Measurements from ENCODE around the gene ITPR2.

ITPR2 gene

GRCh38 chr12:26599096-26599695 lies 233.8 kb downstream of the ITPR2 start:
- no peak for DNase-seq (ENCODE audit: insufficient read length, low spot score)
- no peak for FAIRE-seq
- no peak for TF ChIP-seq POLR2A (IDR thresholded peaks at IDR 0.05; ENCODE audit: low read depth, low read length)
- no peak for TF ChIP-seq PAX5 (IDR thresholded peaks at IDR 0.05; ENCODE audit: insufficient read depth, low read length, severe bottlenecking)
- TF ChIP-seq POU2F2 (IDR thresholded peaks at IDR 0.05; ENCODE audit: low read depth, low read length), result no peak
- TF ChIP-seq POLR2AphosphoS5 (IDR thresholded peaks at IDR 0.05; ENCODE audit: low read depth, low read length), result no peak
- TF ChIP-seq TAF1 (IDR thresholded peaks at IDR 0.05; ENCODE audit: low read depth, low read length), result no peak
- no peak for TF ChIP-seq SPI1 (IDR thresholded peaks at IDR 0.05; ENCODE audit: low read depth, low read length)

GRCh38 chr12:26595806-26596205 lies 237.2 kb downstream of the ITPR2 start:
- FAIRE-seq (no peak), DNase-seq (ENCODE audit: insufficient read length, low spot score) (no peak)
- no peak for TF ChIP-seq POLR2AphosphoS5 (IDR thresholded peaks at IDR 0.05; ENCODE audit: low read depth, low read length)
- TF ChIP-seq TAF1 (IDR thresholded peaks at IDR 0.05; ENCODE audit: low read depth, low read length), result no peak
- no peak for TF ChIP-seq SPI1 (IDR thresholded peaks at IDR 0.05; ENCODE audit: low read depth, low read length)
- no peak for TF ChIP-seq POU2F2 (IDR thresholded peaks at IDR 0.05; ENCODE audit: low read depth, low read length)
- no peak for TF ChIP-seq PAX5 (IDR thresholded peaks at IDR 0.05; ENCODE audit: insufficient read depth, low read length, severe bottlenecking)
- TF ChIP-seq POLR2A (IDR thresholded peaks at IDR 0.05; ENCODE audit: low read depth, low read length), result no peak

- DNase-seq (ENCODE audit: insufficient read length, low spot score) (no peak), FAIRE-seq (no peak)
- TF ChIP-seq POLR2AphosphoS5 (IDR thresholded peaks at IDR 0.05; ENCODE audit: low read depth, low read length), result no peak
- no peak for TF ChIP-seq SPI1 (IDR thresholded peaks at IDR 0.05; ENCODE audit: low read depth, low read length)
- TF ChIP-seq TAF1 (IDR thresholded peaks at IDR 0.05; ENCODE audit: low read depth, low read length), result no peak
- no peak for TF ChIP-seq PAX5 (IDR thresholded peaks at IDR 0.05; ENCODE audit: insufficient read depth, low read length, severe bottlenecking)
- TF ChIP-seq POLR2A (IDR thresholded peaks at IDR 0.05; ENCODE audit: low read depth, low read length), result no peak
- TF ChIP-seq POU2F2 (IDR thresholded peaks at IDR 0.05; ENCODE audit: low read depth, low read length), result no peak
Observed at GRCh38 chr12:26580619-26581018, 252.4 kb downstream of the ITPR2 start.

- no peak for FAIRE-seq
- TF ChIP-seq POLR2AphosphoS5 (IDR thresholded peaks at IDR 0.05; ENCODE audit: low read depth, low read length), result no peak
- peak; percentile 70 for TF ChIP-seq SPI1 (IDR thresholded peaks at IDR 0.05; ENCODE audit: low read depth, low read length)
- no peak for DNase-seq (ENCODE audit: insufficient read length, low spot score)
Observed at GRCh38 chr12:26576266-26576665, 256.7 kb downstream of the ITPR2 start.

- DNase-seq (ENCODE audit: insufficient read length, low spot score), result no peak
- no peak for TF ChIP-seq POLR2A (IDR thresholded peaks at IDR 0.05; ENCODE audit: low read depth, low read length)
- TF ChIP-seq TAF1 (IDR thresholded peaks at IDR 0.05; ENCODE audit: low read depth, low read length), result no peak
- TF ChIP-seq POLR2AphosphoS5 (IDR thresholded peaks at IDR 0.05; ENCODE audit: low read depth, low read length), result no peak
- TF ChIP-seq PAX5 (IDR thresholded peaks at IDR 0.05; ENCODE audit: insufficient read depth, low read length, severe bottlenecking), result no peak
- TF ChIP-seq POU2F2 (IDR thresholded peaks at IDR 0.05; ENCODE audit: low read depth, low read length), result no peak
- TF ChIP-seq SPI1 (IDR thresholded peaks at IDR 0.05; ENCODE audit: low read depth, low read length), result no peak
- FAIRE-seq, result peak; percentile 77
Observed at GRCh38 chr12:26573225-26573909, 259.6 kb downstream of the ITPR2 start.

- FAIRE-seq (no peak), DNase-seq (ENCODE audit: insufficient read length, low spot score) (no peak)
- TF ChIP-seq POLR2AphosphoS5 (IDR thresholded peaks at IDR 0.05; ENCODE audit: low read depth, low read length), result no peak
- TF ChIP-seq SPI1 (IDR thresholded peaks at IDR 0.05; ENCODE audit: low read depth, low read length), result no peak
- TF ChIP-seq POU2F2 (IDR thresholded peaks at IDR 0.05; ENCODE audit: low read depth, low read length), result no peak
- TF ChIP-seq POLR2A (IDR thresholded peaks at IDR 0.05; ENCODE audit: low read depth, low read length), result no peak
- TF ChIP-seq TAF1 (IDR thresholded peaks at IDR 0.05; ENCODE audit: low read depth, low read length), result no peak
- TF ChIP-seq PAX5 (IDR thresholded peaks at IDR 0.05; ENCODE audit: insufficient read depth, low read length, severe bottlenecking), result no peak
Observed at GRCh38 chr12:26572137-26572536, 260.9 kb downstream of the ITPR2 start.

- FAIRE-seq, result peak; percentile 41
- no peak for DNase-seq (ENCODE audit: insufficient read length, low spot score)
- TF ChIP-seq PAX5 (IDR thresholded peaks at IDR 0.05; ENCODE audit: insufficient read depth, low read length, severe bottlenecking) (no peak), SPI1 (IDR thresholded peaks at IDR 0.05; ENCODE audit: low read depth, low read length) (no peak), POU2F2 (IDR thresholded peaks at IDR 0.05; ENCODE audit: low read depth, low read length) (no peak), TAF1 (IDR thresholded peaks at IDR 0.05; ENCODE audit: low read depth, low read length) (no peak), POLR2A (IDR thresholded peaks at IDR 0.05; ENCODE audit: low read depth, low read length) (no peak), POLR2AphosphoS5 (IDR thresholded peaks at IDR 0.05; ENCODE audit: low read depth, low read length) (no peak)
Observed at GRCh38 chr12:26571560-26571959, 261.4 kb downstream of the ITPR2 start.

GRCh38 chr12:26567126-26567525 lies 265.9 kb downstream of the ITPR2 start:
- DNase-seq (ENCODE audit: insufficient read length, low spot score) (no peak), FAIRE-seq (no peak)
- TF ChIP-seq POLR2AphosphoS5 (IDR thresholded peaks at IDR 0.05; ENCODE audit: low read depth, low read length) (no peak), SPI1 (IDR thresholded peaks at IDR 0.05; ENCODE audit: low read depth, low read length) (no peak), TAF1 (IDR thresholded peaks at IDR 0.05; ENCODE audit: low read depth, low read length) (no peak), POLR2A (IDR thresholded peaks at IDR 0.05; ENCODE audit: low read depth, low read length) (no peak), PAX5 (IDR thresholded peaks at IDR 0.05; ENCODE audit: insufficient read depth, low read length, severe bottlenecking) (no peak), POU2F2 (IDR thresholded peaks at IDR 0.05; ENCODE audit: low read depth, low read length) (no peak)

GRCh38 chr12:26566675-26567074 lies 266.3 kb downstream of the ITPR2 start:
- FAIRE-seq (no peak), DNase-seq (ENCODE audit: insufficient read length, low spot score) (no peak)
- no peak for TF ChIP-seq SPI1 (IDR thresholded peaks at IDR 0.05; ENCODE audit: low read depth, low read length)
- TF ChIP-seq TAF1 (IDR thresholded peaks at IDR 0.05; ENCODE audit: low read depth, low read length), result no peak
- TF ChIP-seq POLR2AphosphoS5 (IDR thresholded peaks at IDR 0.05; ENCODE audit: low read depth, low read length), result no peak
- no peak for TF ChIP-seq POLR2A (IDR thresholded peaks at IDR 0.05; ENCODE audit: low read depth, low read length)
- no peak for TF ChIP-seq PAX5 (IDR thresholded peaks at IDR 0.05; ENCODE audit: insufficient read depth, low read length, severe bottlenecking)
- no peak for TF ChIP-seq POU2F2 (IDR thresholded peaks at IDR 0.05; ENCODE audit: low read depth, low read length)

All from GM12891 (cell line).